Heart left ventricle (tissue), 13 donors: ENCODE data around the gene NAPA.

Experiments used
- POLR2A ChIP-seq, 2 donors: fragments of 450-650 bp; IDR thresholded peaks; one replicate each; pipeline ENCODE4 v1.6.1; 2017; ENCODE audit warnings: antibody characterized with exemption in 2 of 2, mild to moderate bottlenecking in 2 of 2, moderate library complexity in 2 of 2
- TF ChIP-seq, protein P1 (sequence below), 12 donors: fragments of 200-600 bp; sonication (generic) in 4 of 12; IDR thresholded peaks; one replicate each; pipeline versions ENCODE4 v1.5.0 to v1.8.0; 2018 to 2022; ENCODE audit warnings: antibody characterized with exemption in 12 of 12, mild to moderate bottlenecking in 5 of 12
- donor health status: ischemic (EF 13 %, LVEDD 7.1; RV severe dilation, severe dysfunction).
- donor health status: DM: no; HTN: yes; CAD: no.
- donor health status: DM: no; HTN: no; CAD: no.
- donor health status: ischemic (EF 25% LVEDD 6.9; RV normal size, moderate dysfunction).
- donor health status: ischemic (EF 25% LVEDD 5.7; RV mildly dilated, moderate dysfunction).
- donor health status: ischemic (EF 35%, LVEDD 5.7; RV mildly dilated, moderate dysfunction).
- donor health status: nonischemic (EF 11% LVEDD 7.7; RV severe dilation, severe dysfunction).
- donor health status: DM: yes; HTN: yes; CAD: no.
- donor health status: PGD.
- donor health status: ischemic (EF 29% LVEDD 5.4; RV normal size, mild dysfunction).
- donor health status: nonischemic (EF 23%, LVEDD 6.1; RV moderate dilation, normal function).

GRCh38 chr19:47560999-47561398, 46.1 kb upstream of the NAPA start:
- TF ChIP-seq, protein P1, sequence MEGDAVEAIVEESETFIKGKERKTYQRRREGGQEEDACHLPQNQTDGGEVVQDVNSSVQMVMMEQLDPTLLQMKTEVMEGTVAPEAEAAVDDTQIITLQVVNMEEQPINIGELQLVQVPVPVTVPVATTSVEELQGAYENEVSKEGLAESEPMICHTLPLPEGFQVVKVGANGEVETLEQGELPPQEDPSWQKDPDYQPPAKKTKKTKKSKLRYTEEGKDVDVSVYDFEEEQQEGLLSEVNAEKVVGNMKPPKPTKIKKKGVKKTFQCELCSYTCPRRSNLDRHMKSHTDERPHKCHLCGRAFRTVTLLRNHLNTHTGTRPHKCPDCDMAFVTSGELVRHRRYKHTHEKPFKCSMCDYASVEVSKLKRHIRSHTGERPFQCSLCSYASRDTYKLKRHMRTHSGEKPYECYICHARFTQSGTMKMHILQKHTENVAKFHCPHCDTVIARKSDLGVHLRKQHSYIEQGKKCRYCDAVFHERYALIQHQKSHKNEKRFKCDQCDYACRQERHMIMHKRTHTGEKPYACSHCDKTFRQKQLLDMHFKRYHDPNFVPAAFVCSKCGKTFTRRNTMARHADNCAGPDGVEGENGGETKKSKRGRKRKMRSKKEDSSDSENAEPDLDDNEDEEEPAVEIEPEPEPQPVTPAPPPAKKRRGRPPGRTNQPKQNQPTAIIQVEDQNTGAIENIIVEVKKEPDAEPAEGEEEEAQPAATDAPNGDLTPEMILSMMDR (IDR thresholded peaks at IDR 0.05), result no peak
- no peak for TF ChIP-seq POLR2A (IDR thresholded peaks at IDR 0.05)
